Gastrocnemius medialis (tissue), 4 donors: Measurements from ENCODE around the gene FRMD4B. TPM values are rescaled to one million over a fixed set of nuclear protein-coding genes. Genes with fewer than 3 reads are reported as not detected.

ENCODE experiments used
- ATAC-seq, 2 donors: fragments of 150-250 bp; one replicate each; pipeline ENCODE4 v1.9.1; 2016
- DNase-seq, 2 donors: peaks; one replicate each; pipeline ENCODE4 v3.0.0-alpha.2; 2019
- H3K27ac ChIP-seq, 4 donors: fragments of 200-600 bp; sonication (generic); 1 replicate in 1 of 4; 2 replicates in 3 of 4; pipeline ENCODE4 v1.5.1; 2016 to 2018; ENCODE audit warnings: mild to moderate bottlenecking in 2 of 4, moderate library complexity in 1 of 4
- H3K27me3 ChIP-seq, 3 donors: fragments of 200-600 bp; sonication (generic) in 2 of 3; 1 replicate in 1 of 3; 2 replicates in 2 of 3; pipeline versions ENCODE4 v1.5.1 to v1.6.0; 2016 to 2019; ENCODE audit warnings: mild to moderate bottlenecking in 1 of 3, moderate library complexity in 1 of 3
- H3K36me3 ChIP-seq, 2 donors: fragments of 200-600 bp; sonication (generic) in 1 of 2; one replicate each; pipeline ENCODE4 v1.5.1; 2017 to 2018
- H3K4me1 ChIP-seq, 2 donors: fragments of 200-600 bp; sonication (generic) in 1 of 2; one replicate each; pipeline ENCODE4 v1.5.1; 2016 to 2017; ENCODE audit warnings: mild to moderate bottlenecking in 2 of 2
- H3K4me3 ChIP-seq, 4 donors: fragments of 200-600 bp; sonication (generic) in 3 of 4; 1 replicate in 1 of 4; 2 replicates in 3 of 4; pipeline ENCODE4 v1.5.1; 2016 to 2019; ENCODE audit warnings: mild to moderate bottlenecking in 2 of 4
- H3K9me3 ChIP-seq, 3 donors: fragments of 200-600 bp; sonication (generic) in 2 of 3; 1 replicate in 1 of 3; 2 replicates in 2 of 3; pipeline ENCODE4 v1.5.1; 2016 to 2019
- CTCF ChIP-seq, 5 experiments: fragments of 450-650 bp in 3 of 5; fragments of 200-600 bp in 2 of 5; sonication (generic) in 2 of 5; IDR thresholded peaks in 4 of 5; conservative IDR thresholded peaks in 1 of 5; 1 replicate in 4 of 5; 2 replicates in 1 of 5; pipeline ENCODE4 v1.5.1; 2016 to 2019; ENCODE audit warnings: antibody characterized with exemption in 5 of 5, mild to moderate bottlenecking in 3 of 5, moderate library complexity in 3 of 5
- POLR2A ChIP-seq, 2 donors: fragments of 450-650 bp; IDR thresholded peaks; one replicate each; pipeline ENCODE4 v1.6.1; 2017; ENCODE audit warnings: antibody characterized with exemption in 2 of 2, mild to moderate bottlenecking in 2 of 2, moderate library complexity in 2 of 2
- in situ Hi-C, 4 donors: fragments of 200-750 bp; cut with MboI; loops; one replicate each; pipeline versions ENCODE4 v1.15.0 to v1.8.0; 2017; ENCODE audit warnings: low sequenced_read_pairs in 4 of 4
- intact Hi-C: fragments of 100-400 bp; cut with DNase I; formaldehyde crosslinking; loops from one replicate; pipeline ENCODE4 v1.15.1; 2023; ENCODE audit warnings: low total_unique reads
- total RNA-seq, 4 donors: library from RNA; depleted of rRNA; stranded (reverse); fragments of >200 nt; gene quantifications; one replicate each; pipeline versions ENCODE4 v1.1.0 to v1.2.3, GENCODE V29; 2016

FRMD4B gene
- total RNA-seq, 4 donors from 2014 or later, result 0.29 to 3.6 (median 1.7) TPM

GRCh38 chr3:69391554-69391953 lies 5.7 kb upstream of the FRMD4B start:
- ATAC-seq, result no peak
- TF ChIP-seq CTCF (IDR thresholded peaks at IDR 0.05 in 4 of 5, conservative IDR thresholded peaks at IDR 0.05 in 1 of 5), result no peak
- no peak for TF ChIP-seq POLR2A (IDR thresholded peaks at IDR 0.05)
- Histone ChIP-seq H3K27me3 (no peaks in the 10 kb centered on the region), H3K9me3 (no peaks in the 10 kb centered on the region), H3K4me3 (no peak overlapping the region), H3K4me1 (peaks cover 0 to under 1% of the 10 kb centered on the region in 2 donors), H3K27ac (no peak overlapping the region), H3K36me3 (no peaks in the 10 kb centered on the region)
- intact Hi-C loops (no loop called here), in situ Hi-C loops (no loop called here)
- DNase-seq, result no peak

- TF ChIP-seq CTCF (IDR thresholded peaks at IDR 0.05 in 4 of 5, conservative IDR thresholded peaks at IDR 0.05 in 1 of 5), result no peak
- TF ChIP-seq POLR2A (IDR thresholded peaks at IDR 0.05), result no peak
- Histone ChIP-seq H3K27ac (no peak overlapping the region), H3K4me3 (no peak overlapping the region), H3K36me3 (no peaks in the 10 kb centered on the region), H3K27me3 (no peaks in the 10 kb centered on the region), H3K9me3 (no peaks in the 10 kb centered on the region), H3K4me1 (peaks cover 0 to 6% of the 10 kb centered on the region in 2 donors)
- intact Hi-C loops (no loop called here), in situ Hi-C loops (no loop called here)
- DNase-seq (no peak), ATAC-seq (no peak)
These were observed 4.9 kb upstream of the FRMD4B start for GRCh38 chr3:69390771-69391170.

GRCh38 chr3:69389520-69390248 lies 3.8 kb upstream of the FRMD4B start:
- no peak for ATAC-seq
- no peaks in the 10 kb centered on the region for H3K27me3 ChIP-seq
- H3K4me1 ChIP-seq, result peaks cover 0 to 12% of the 10 kb centered on the region in 2 donors
- intact Hi-C loops (no loop called here), in situ Hi-C loops (no loop called here)
- H3K9me3 ChIP-seq, result no peaks in the 10 kb centered on the region
- no peak overlapping the region for H3K27ac ChIP-seq
- TF ChIP-seq POLR2A (IDR thresholded peaks at IDR 0.05) (no peak), CTCF (IDR thresholded peaks at IDR 0.05 in 4 of 5, conservative IDR thresholded peaks at IDR 0.05 in 1 of 5) (no peak)
- no peaks in the 10 kb centered on the region for H3K36me3 ChIP-seq
- DNase-seq, result no peak
- no peak overlapping the region for H3K4me3 ChIP-seq

- in situ Hi-C loops, result no loop called here
- H3K9me3 ChIP-seq, result no peaks in the 10 kb centered on the region
- peaks cover 0 to 12% of the 10 kb centered on the region in 2 donors for H3K4me1 ChIP-seq
- intact Hi-C loops, result no loop called here
- ATAC-seq, result no peak
- H3K36me3 ChIP-seq, result no peaks in the 10 kb centered on the region
- TF ChIP-seq POLR2A (IDR thresholded peaks at IDR 0.05), result no peak
- TF ChIP-seq CTCF (IDR thresholded peaks at IDR 0.05 in 4 of 5, conservative IDR thresholded peaks at IDR 0.05 in 1 of 5), result no peak
- no peaks in the 10 kb centered on the region for H3K27me3 ChIP-seq
- no peak overlapping the region for H3K27ac ChIP-seq
- no peak for DNase-seq
- H3K4me3 ChIP-seq, result no peak overlapping the region
These were observed 2.4 kb upstream of the FRMD4B start for GRCh38 chr3:69388241-69388640.
